ENCODE results near the gene PNPLA2. TPM values are rescaled to one million over a fixed set of nuclear protein-coding genes. Genes with fewer than 3 reads are reported as not detected.

PNPLA2 gene
- total RNA-seq, 1 donor from 2014 or later, result 21.5 TPM

DNA sequence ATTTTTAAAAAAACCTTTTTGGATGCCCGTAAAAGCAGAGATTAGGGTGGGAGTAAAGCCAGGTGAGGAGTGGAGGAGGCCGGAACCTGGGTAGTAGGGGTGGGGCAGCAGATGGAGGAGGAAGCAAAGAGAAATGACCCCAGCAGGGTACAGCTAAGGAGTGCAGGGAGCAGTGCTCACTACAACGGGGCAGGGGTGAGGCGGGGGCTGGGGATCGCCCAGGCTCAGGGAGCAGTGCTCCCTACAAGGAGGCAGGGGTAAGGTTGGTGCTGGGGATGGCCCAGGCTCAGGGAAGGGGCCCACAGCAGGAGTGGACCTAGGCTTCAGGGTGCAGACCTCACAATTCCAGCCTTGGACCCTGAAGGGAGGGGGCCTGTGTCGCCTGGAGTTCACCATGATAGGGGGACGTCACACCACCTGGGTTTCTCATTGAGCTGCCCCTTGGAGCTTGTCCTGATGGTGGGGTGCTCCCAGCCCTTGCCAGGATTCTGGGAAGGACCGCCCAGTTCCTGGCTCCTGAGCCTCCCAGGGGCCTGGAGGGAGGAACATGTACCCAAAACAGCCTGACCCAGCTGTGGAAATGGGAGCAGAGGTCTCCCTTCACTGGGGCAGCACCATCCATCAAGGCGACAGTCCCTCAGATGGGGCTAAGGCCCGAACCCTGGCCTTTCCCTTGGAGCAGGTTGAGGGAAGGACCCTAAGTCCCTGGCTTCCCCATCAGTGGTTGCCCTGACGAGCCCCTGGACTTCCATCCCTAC lies 2.9 kb upstream of the PNPLA2 start:
- DNase-seq (ENCODE audit: low read depth, low spot score), result no peak

DNA sequence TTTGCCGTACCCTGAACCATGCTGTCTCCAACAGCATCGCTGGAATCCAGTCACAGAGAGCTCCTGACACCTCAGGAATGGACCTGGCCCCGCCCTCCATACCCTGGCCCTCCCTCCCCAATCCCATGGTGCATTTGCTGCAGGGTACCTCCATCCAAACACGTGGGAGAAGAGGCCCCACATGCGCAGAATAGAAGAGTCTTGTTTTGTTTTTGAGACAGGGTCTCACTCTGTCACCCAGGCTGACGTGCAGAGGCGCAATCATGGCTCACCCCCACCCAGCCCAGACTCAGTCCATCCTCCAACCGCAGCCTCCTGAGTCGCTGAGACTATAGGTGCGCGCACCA lies 2.3 kb upstream of the PNPLA2 start:
- DNase-seq (ENCODE audit: low read depth, low spot score), result no peak

DNA sequence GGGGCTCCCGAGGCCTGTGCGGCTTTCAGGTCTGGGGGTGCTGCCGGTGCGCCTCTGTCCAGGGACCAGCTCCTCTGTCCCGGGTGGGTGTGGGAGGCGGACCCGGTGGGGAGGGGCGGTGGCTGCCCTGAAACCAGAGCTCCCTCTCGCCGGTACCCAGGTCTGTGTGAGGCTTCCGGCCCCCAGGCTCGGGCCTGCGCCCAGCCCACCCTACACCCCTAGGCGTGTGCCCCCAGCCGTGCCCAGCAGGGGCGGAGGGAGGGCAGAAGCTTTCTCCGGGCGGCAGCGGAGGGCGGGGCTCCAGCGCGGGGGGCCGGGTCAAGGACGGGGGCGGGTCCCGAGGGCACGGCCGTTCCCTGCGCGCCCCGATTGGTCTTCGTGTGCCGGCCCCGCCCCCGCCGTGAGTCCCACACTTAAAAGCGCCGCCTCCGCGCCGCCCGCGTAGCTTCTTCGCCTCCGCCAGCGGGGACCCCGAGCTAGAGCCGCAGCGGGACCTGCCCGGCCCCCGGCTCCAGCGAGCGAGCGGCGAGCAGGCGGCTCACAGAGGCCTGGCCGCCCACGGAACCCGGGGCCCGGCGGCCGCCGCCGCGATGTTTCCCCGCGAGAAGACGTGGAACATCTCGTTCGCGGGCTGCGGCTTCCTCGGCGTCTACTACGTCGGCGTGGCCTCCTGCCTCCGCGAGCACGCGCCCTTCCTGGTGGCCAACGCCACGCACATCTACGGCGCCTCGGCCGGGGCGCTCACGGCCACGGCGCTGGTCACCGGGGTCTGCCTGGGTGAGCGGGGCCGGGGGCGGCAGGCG lies 616 bp downstream of the PNPLA2 start:
- no peak for DNase-seq (ENCODE audit: low read depth, low spot score)

DNA sequence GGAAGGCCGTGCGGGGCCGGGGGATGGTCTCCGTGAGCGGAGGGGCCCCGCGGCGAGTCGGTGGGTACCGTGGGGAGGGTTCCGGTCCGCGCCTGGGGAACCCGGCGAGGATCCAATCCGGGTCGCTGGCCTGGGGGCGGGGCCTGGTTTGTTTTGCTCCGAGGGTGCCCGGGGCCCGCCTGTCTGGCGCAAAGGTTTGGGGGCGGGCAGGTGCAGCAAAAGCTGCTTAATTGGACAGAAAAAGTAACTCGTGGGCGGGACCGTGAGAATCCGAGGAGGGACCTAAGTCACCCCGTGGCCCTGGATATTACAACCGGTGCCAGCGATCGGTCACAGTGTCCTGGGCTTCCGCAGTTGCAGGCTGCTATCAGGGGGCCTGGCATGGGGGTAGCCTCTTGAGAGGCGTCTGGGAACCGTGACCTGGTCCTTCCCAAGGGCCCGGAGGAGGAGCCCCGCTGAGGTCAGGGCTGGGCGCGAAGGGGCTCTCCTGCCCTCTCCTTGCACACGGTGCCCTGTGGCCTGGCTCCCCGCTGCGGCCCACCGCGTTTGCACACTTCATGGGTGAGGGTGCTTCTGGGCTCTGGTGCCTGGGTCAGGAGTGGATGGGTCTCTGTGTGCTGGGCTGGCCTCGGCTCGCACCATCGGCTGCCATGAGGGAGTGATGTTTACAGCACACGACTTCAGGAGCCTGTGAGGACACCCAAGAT lies 1.4 kb downstream of the PNPLA2 start:
- no peak for DNase-seq (ENCODE audit: low read depth, low spot score)

DNA sequence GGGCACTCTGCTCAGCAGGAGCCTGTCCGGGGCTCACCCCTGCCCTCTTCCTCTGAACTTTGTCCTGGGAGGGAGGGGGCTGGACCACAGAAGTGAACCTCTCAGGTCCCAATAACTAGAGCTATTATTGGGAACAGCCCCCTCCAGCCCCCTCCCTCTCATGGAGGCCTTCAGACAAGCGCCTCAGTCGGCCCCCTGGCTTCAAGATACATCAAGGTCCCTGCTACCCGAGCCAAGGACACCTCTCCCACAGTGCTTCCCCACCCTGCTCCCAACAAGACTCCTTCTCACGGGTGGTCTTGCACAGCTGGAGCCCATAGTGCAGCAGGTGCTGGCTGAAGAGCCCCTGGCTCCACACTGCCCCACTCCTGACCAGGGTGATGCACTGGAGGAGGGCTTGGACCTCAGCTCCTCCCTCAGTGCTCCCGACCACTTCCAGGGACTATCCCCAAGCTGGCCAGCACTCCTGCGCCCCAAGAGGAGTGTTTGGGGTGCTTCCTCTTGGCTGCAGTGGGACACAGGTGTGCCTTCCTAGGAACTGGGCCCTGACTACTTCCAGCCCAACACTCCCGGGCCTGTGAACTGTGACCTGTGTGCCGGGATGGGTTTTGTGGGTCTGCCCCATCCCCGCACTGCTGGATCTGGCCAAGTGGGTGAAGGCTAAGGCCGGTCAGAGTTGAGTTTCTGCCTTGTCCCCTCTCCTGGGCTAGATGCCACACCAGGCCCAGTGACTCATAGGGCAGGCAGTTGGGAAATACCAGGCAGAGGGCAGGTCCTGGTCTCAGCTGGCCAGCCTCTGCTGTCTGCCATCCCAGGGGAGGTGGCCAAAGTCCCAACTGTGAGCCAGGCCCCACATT lies 2.2 kb downstream of the PNPLA2 start:
- DNase-seq (ENCODE audit: low read depth, low spot score), result no peak

DNA sequence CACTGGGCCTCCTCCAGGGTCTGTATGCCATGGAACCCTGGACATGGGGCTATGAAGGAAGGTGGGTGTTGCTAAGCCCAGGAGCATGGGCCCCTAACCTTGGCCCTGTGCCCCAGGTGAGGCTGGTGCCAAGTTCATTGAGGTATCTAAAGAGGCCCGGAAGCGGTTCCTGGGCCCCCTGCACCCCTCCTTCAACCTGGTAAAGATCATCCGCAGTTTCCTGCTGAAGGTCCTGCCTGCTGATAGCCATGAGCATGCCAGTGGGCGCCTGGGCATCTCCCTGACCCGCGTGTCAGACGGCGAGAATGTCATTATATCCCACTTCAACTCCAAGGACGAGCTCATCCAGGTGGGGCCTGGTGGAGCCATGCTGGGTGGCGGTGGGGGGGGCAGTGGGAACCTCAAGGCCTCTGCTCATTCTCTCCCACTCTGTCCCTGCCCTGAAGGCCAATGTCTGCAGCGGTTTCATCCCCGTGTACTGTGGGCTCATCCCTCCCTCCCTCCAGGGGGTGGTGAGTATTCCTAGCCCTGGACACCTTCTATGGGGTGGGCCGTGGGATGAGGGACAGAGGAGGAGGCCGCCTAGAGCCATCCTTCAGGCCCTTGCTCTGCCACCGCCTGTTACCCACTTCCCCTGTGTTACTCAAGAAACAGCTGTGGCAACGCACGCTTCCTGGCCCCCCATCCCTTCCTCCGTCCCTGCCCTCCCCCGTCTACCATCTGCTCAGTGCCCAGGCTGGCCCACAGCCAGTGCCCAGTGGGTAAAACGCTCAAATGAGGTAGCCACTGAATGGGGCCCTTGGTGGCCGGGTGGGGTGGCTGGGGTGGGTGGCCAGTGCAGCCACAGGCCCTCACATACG lies 3.0 kb downstream of the PNPLA2 start:
- DNase-seq (ENCODE audit: low read depth, low spot score), result no peak

DNA sequence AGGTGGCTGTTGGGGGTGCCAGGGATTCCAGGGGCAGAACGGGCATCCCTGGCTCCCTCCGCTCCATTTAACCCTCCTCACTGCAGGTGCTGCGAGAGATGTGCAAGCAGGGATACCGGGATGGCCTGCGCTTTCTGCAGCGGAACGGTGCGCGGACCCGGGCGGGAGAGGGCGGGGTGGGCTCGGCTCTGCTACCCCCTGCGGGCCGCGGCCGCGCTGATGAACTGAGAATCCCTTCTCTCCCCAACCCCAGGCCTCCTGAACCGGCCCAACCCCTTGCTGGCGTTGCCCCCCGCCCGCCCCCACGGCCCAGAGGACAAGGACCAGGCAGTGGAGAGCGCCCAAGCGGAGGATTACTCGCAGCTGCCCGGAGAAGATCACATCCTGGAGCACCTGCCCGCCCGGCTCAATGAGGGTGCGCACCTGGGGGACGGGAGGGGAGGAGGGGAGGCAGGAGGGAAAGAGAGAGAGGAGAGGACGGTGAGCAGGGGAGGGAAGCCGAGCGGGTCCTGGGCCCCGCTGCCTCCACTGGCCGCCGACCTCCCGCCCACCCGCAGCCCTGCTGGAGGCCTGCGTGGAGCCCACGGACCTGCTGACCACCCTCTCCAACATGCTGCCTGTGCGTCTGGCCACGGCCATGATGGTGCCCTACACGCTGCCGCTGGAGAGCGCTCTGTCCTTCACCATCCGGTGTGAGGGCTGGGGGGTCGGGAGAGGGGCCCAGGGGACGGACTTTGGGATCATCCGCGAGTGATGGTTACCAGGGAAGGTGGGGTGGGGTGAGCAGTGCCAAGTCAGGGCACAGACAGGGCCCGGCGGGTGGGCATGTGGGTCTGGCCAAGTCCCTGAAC lies 5.0 kb downstream of the PNPLA2 start:
- DNase-seq (ENCODE audit: low read depth, low spot score), result no peak

DNA sequence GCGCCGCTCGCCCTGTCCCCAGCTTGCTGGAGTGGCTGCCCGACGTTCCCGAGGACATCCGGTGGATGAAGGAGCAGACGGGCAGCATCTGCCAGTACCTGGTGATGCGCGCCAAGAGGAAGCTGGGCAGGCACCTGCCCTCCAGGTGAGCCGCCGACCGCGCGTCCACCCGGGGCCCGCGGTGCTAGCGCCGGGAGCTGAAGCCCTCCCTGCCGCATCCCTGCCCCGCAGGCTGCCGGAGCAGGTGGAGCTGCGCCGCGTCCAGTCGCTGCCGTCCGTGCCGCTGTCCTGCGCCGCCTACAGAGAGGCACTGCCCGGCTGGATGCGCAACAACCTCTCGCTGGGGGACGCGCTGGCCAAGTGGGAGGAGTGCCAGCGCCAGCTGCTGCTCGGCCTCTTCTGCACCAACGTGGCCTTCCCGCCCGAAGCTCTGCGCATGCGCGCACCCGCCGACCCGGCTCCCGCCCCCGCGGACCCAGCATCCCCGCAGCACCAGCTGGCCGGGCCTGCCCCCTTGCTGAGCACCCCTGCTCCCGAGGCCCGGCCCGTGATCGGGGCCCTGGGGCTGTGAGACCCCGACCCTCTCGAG lies 5.7 kb downstream of the PNPLA2 start:
- DNase-seq (ENCODE audit: low read depth, low spot score), result no peak

DNA sequence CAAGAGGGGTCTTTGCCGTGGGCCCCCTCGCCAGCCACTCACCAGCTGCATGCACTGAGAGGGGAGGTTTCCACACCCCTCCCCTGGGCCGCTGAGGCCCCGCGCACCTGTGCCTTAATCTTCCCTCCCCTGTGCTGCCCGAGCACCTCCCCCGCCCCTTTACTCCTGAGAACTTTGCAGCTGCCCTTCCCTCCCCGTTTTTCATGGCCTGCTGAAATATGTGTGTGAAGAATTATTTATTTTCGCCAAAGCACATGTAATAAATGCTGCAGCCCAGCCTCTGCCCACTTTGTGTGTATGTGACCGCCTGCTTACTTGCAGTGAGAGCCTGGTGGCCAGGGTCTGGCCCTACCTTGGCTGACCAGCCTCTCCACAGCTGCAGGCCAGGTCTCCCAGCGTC lies 6.2 kb downstream of the PNPLA2 start:
- no peak for DNase-seq (ENCODE audit: low read depth, low spot score)

DNA sequence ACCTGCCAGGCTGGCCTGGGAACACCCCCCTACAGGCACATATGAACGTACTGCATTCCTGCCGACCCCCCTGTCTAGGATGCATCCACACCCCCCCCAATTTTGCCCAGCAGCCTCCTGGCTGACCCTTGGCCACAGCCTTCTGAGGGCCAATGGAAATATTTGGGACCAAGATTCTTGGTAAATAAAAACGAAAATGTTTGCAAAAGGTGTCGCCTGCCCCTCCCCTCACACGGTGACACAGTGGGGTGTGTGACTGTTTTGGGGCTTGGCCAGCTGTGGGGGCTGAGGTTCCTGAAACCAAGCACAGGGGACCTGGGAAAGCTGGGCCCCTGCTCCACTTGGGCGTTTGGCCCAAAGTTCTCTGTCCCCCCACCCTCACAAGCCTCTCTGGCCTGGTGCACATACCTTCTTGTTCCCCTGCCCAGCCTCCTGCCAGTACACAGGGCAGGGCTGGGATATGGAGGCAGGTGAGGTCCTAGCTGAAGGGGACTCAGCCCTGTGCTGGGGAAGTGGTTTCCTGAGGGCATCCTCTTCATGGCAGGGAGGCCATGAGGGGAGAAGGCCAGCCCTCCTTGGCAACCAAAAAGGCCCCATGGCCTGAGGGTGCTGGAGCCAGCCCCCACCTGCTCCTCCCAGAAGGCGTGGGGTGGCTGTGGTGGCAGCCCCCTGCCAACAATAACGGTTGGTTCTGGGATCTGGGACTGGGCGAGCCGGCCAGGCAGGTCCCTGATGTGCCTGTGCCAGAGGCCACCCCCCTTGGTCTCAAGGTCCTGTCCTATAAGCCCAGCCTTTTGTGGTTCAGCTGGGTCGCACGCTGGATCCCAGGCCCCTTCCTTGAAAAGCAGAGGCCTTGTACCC lies 6.9 kb downstream of the PNPLA2 start:
- no peak for DNase-seq (ENCODE audit: low read depth, low spot score)

DNA sequence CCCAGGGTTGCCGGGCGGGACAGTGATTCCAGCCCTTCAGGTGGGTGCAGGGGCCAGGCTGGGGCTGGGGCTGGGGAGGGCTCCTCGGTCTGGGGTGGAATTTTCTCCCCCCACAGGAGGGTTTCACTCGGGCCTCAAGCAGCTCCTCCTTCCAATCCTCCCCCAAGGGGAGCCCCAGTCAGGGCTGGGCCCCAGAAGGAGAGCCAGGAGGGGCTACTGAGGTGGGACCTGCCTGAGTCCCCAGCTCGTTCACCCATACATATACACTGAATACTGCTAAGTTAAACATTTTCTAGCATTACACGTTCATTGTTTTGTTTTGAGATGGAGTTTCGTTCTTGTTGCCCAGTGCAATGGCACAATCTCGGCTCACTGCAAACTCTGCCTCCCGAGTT lies 7.5 kb downstream of the PNPLA2 start:
- DNase-seq (ENCODE audit: low read depth, low spot score), result no peak

DNA sequence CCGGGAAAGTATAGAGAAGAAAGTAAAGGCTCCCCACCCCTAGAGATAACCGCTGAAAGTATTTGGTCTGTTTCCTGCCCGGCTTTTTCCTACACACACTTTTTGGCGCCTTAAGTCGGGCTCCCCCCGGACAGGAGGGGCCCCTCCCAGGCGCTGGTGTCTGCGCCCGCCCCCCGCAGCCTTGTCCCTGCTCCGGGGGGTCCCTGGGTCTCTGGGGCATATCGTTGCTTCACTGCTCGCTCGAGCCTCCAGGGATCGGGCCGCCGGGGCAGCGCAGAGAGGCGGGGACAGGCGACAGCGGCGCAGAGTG lies 8.1 kb downstream of the PNPLA2 start:
- DNase-seq (ENCODE audit: low read depth, low spot score), result no peak

DNA sequence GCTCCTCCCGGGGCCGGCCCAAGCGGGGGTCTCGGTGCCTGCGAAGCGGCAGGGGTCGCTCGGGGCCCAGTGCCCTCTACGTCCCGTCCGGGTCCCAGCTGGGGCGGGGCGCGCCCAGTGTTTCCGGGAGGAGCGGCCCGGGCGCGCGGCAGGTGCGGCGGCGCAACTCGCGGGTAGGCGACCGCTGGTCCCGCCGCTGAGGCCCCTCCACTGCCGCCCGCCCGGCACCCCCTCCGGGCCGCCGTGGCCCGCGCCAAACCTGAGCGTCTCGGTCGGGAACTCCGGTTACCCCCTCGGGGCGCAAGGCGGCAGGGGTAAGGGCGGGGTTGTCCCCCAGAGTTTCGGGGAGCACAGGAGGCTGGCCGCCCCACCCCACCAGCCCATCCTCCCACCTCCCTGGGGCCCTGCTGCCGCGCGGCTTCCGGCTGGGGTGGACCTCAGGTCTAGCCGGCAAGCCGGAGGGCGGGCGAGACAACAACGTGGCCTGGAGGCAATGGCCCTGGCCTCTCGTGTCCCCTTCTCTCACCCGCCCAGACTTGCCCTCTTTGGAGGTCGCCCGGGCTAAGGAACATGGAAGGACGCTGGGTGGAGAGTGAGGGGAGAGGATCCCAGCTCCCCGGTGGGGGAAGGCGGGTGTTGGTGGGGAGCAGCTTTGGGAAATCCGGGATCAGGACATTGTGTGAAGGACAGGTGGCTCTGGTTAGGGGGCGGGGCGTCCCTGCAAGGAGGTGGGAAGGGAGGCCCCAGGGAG lies 8.6 kb downstream of the PNPLA2 start:
- no peak for DNase-seq (ENCODE audit: low read depth, low spot score)

DNA sequence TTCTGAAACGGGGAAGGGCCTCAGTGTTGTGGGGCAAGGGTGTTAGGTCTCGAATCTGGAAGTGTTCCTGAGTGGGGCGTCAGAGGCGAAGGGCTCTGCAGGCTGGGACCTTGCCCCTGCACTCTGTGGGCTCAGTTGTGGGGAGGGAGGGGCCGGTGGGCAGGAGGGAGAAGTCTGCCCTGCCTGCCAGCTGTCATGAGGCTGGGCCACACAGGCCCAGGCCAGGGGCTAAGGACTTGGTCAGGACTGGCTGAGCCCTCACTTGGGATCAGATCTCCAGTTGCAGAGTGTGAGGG lies 9.1 kb downstream of the PNPLA2 start, which contains the start of gene CRACR2B:
CRACR2B (plus strand) TSS at position 23 of the 296 bp plus-strand sequence. CDS start 689 bp downstream, outside the sequence.
- DNase-seq (ENCODE audit: low read depth, low spot score), result no peak

DNA sequence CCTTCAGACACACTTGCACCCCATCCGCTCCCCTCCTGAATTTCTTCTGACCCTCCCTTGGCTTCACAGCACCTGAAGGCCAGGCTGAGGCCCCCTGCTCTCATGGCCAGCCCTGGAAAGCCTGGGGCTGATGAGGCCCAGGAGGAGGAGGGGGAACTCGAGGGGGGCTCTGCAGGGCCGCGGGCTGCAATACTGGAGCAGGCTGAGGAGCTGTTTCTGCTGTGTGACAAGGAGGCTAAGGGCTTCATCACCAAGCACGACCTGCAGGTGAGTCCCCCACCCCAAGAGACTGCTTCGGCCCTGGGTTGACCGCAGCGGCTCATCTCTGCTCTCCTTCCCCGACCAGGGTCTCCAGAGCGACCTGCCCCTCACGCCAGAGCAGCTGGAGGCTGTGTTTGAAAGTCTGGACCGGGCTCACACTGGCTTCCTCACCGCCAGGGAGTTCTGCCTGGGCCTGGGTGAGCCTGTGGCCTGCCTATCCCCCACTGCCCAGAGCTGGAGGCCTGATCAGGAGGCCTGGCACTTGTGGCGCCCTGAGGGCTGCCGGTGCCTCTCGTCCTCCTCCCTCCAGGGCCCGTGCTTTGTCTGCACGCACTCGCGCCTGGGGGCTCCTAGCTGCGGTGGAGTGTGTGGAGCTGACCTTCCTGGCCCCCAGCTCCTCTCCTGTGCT lies 9.9 kb downstream of the PNPLA2 start:
- no peak for DNase-seq (ENCODE audit: low read depth, low spot score)

DNA sequence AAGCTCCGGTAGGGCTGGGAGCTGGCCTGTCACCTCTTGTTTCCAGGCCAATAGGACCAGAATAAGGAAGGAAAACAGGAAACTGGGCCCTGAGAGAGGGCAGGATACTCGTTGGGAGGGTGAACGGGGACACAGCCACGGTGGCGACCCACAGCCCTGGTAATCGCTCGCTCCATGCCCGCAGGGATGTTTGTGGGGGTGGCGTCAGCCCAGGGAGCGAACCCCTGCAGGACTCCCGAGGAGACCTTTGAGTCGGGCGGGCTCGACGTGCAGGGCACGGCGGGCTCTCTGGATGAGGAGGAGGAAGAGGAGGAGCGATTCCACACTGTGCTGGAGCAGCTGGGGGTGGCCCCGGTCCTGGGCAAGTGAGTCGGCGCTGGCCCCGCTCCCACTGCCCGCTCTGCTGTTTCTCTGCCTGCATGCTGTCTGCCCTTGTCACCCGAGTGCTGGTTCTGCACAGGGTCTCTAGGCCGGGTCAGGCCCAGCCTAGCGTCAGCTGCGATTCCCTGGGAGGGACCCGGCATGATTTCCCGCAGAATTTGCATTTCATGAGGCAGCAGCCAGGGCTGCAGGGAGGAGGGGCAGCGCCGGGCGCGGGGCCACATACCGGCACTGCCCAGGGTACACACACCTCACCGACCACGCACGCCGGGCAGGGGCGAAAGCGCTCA lies 10.6 kb downstream of the PNPLA2 start:
- peak; percentile 63 for DNase-seq (ENCODE audit: low read depth, low spot score)

DNA sequence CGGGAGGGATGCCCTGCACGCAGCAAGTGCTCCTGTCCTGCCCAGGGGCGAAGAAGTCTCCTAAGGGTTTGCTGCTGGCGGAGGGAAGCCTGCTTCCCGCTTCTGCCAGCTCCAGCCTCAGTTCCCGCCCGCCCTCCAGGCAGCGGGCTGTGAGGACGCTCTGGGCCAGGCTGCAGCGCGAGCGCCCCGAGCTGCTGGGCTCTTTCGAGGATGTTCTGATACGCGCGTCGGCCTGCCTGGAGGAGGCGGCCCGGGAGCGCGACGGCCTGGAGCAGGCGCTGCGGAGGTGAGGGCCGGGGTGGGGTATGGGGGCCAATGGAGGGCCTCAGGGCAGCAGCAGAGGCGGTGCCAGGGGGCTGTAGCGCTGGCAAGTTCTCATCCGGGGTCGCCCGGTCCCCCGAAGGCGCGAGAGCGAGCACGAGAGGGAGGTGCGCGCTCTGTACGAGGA lies 11.2 kb downstream of the PNPLA2 start:
- DNase-seq (ENCODE audit: low read depth, low spot score), result no peak

Measured in pulmonary artery endothelial cell (primary cell).